HG03135 (cell line): ENCODE measurements around the gene TNFRSF13B.
"Not testable (repeated sequence)": the region's sequence is repeated elsewhere in the genome, so short reads cannot be mapped to it uniquely, and the experiment has no call there.

Experiments used
- ATAC-seq: cut with Tn5 transposase; IDR thresholded peaks from one replicate; pipeline ENCODE4 v1.9.1; 2021; ENCODE audit warnings: mild to moderate bottlenecking, moderate library complexity; ENCODE audit not compliant: unreplicated experiment

TNFRSF13B gene

DNA sequence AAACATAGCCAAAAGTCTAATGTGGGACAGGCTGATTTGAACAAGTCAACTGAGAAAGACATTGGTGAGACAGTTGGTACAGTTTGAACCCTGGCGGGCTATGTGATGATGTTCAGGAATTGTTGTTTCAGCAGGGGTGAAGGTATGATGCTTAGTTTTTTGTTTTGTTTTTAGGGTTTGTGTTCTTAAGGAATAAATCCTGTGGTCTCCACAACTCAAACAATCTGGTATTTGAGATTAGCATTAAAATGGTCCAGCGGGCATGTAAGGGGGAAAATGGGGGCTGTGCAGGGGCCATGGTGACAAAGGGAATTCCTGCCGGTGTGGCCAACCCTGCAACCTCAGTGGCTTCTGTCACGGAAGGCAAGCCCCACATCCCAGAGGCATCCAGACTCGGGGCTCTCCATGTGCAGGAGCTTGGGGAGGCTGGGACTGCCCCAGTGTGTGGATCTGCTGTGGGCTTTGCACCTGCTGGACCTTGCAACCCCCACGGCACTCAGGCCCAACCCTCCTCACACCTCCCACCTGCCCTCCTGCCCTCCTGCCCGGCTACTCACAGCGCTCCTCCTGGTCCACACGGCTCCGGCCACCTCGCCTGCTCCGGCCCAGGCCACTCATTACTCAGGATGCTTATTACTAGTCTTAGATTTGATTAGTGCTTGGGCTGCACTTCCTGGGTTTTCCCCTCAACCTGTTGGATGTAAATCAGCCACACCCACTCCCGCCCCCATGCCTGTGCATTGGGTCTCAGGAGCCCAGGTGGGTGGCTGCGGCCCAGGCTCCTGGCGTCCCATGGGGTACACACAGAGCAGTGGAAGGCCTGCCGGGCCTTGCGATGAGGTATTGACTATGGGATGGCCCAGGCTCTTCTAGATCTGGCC lies at the start of gene TNFRSF13B:
Gene TNFRSF13B, minus strand, starts transcription at position 661 of the 881 bp plus-strand sequence. Its CDS starts 43 bp downstream, at position 618.
- ATAC-seq: no peak

DNA sequence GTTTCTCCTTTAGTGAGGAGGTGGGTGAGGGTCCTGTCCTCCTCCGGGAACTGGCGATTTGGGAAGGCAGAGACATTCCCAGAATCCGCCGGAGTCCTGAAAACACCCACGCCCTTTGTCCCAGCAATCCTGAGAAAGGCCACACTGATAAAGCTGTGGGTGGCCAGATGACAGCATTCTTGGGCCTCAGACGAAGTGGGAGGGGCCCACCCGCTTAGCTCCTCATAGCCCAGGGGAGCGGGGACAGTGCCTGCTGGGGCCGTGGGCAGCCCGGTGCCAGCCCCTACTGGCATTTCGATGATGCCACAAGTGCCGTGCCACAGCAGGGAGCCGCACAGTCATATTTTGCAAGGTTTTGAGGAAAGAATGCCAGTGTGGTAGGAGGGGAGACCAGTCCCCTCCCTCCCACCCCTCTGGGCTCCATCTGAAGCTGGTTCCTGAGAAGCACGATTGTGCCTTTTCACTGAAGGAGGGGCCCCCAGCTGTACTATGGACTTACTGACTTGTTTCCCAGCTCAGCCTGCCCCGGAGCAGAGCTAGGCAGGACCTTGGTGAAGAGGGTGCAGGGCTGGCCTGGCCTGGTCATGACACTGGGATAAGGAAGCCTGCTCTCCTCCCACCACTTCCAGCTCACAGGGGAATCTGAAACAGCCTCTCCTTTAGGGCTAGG lies 49.4 kb upstream of the TNFRSF13B start:
- ATAC-seq: no peak

DNA sequence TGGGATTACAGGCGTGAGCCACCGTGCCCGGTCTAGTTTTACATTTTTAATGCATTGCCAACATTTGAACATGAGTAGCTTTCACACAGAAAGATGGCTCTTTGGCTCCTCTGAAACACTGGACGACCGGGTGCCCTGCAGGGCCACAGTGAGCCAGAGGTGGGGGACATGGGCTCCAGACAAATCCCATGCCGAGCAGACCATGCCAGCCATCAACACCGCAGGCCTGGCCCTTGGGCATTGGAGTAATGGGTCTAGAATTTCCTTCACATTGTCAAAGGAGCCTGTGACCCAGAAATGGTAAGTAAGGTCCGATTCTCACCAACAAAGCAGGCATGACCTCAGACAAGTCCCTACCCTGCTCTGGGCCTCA lies 48.9 kb upstream of the TNFRSF13B start:
- ATAC-seq: no peak

- no peak for ATAC-seq
Measured at GRCh38 chr17:17019891-17020456, 48.1 kb upstream of the TNFRSF13B start.

GRCh38 chr17:17019430-17019762 lies 47.5 kb upstream of the TNFRSF13B start:
- no peak for ATAC-seq

DNA sequence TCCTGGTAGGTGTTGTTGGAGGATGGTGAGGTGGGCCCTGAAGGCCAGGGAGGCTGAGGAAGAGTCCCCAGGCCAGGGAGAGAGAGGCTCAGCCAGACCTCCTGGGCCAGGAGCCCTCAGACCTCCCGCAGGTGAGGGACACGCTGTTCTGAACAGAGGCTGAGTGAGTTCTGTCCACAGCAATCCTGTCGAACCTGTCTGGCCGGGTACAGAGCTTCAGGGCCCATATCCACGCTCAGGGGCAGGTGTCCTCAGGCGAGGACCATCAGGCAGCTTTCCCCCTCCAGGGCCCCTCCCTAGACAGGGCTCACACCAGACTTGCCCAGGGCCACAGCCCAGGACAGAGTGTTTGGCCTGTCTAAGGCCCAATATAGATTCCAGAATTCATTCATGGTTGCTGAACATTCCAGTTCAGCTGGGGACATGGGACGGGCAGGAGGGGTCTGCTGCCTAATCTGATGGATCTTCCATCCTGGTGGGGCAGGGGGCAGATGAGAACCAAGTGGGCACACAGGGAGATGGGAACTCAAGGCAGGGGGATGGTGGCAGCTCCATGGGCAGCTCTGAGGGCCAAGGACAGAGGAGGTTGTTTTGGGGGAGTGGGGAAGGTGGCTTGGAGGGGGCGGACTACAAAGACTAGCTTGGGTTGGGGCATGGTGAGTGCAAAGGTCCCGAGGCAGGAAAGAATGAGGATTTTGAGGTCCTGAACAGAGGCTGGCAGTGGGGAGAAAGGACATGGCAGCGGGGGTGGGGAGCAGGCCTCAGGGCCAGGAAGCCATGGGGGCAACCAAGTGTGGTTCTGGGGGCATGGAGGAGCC lies 46.9 kb upstream of the TNFRSF13B start:
- ATAC-seq: no peak

- ATAC-seq: no peak
Measured at GRCh38 chr17:17018021-17018441, 46.1 kb upstream of the TNFRSF13B start.

DNA sequence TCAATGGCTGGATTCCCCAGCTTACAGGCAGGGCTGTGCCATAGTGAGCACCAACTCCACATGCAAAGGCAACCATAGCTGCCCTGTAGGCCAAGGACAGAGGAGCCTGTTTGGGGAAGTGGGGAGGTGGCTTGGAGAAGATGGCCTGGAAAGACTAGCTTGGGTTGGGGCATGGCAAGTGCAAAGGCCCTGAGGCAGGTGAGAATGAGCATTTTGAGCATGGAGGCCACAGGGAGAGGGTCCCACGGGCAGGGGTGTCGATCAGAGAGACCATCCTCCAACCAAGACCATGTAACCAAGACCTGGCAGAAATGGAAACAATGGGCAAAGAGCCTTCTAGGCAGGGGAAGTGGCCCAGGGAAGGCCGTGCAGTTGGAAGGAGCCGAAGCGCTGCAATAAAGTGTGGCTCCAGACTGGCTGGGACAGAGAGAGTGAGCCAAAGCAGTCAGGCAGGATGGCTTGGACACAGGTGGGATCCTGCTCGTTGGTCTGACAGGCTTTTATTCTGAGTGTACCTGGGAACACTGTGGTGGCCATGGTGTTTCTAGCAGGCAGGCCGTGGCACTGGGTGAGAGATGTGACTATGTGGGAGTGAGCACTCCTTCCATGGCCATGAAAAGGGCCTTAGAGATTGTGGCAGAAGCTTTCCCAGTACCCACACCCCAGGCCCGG lies 45.6 kb upstream of the TNFRSF13B start:
- ATAC-seq: no peak

- ATAC-seq: not testable (repeated sequence)
Measured at GRCh38 chr17:17016199-17017197, 44.6 kb upstream of the TNFRSF13B start.

DNA sequence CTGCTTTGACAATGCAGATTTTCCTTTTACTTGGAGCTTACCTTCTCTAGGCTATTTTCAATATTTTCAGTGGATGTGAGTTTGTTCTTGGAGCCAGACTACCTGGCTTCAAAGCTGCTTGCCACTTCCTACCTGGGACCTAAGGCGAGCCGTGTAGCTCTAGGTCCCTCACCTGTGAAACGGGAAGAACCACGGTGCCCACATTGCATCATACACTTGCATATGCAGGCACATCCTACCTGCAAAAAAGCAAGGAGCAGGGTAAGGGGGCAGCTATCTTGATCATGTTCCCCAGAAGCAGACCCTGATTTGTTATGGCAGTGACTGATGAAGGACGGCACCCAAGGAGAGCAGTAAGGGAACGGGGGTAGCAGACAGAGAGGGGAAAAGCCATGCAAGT lies 43.3 kb upstream of the TNFRSF13B start:
- no peak for ATAC-seq

- ATAC-seq: not testable (repeated sequence)
Measured at GRCh38 chr17:17014748-17015124, 42.8 kb upstream of the TNFRSF13B start.

DNA sequence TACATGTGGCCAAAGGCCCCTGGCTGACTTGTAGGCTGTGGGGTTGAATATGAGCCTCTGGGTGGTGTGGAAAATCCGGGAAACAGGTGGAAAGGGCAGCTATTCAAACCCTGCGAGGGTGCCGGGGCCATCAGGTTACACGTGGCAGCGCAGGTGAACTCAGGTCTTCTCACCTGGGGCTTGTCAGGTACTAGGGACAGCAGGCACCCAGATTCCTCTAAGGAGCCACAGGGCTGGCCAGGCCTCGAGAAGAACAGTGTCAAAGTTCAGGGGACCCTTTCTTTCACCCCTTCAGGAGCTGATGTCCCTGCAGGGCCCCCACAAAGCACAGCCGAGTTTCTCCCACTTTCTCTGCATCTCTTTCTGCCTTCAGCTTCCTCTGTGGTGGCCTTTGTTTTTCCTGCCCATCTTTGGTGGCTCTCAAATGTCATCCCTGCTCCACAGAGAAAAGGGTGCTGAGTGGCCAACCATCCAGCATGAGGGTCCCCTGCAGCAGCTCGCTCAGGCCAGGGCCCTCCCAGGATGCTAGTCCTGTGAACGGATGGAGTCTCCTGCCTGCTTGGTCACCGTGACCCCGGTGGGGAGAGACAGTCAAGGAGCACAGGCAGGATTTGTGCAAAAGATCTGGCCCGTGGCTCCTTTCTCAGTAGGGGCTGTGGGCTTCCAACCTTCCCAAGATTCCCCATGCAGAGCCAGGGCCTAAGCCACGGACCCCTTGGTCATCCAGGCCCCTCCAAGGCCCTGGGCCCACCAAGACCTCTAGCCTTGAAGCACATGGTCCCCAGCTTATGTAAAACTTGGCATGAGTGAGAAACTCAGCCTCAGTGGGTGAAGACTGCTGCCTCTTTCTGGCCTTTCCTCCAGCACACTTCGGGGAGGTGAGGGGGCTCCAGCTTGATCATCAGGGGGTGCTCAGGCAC lies 42.2 kb upstream of the TNFRSF13B start:
- not testable (repeated sequence) for ATAC-seq

DNA sequence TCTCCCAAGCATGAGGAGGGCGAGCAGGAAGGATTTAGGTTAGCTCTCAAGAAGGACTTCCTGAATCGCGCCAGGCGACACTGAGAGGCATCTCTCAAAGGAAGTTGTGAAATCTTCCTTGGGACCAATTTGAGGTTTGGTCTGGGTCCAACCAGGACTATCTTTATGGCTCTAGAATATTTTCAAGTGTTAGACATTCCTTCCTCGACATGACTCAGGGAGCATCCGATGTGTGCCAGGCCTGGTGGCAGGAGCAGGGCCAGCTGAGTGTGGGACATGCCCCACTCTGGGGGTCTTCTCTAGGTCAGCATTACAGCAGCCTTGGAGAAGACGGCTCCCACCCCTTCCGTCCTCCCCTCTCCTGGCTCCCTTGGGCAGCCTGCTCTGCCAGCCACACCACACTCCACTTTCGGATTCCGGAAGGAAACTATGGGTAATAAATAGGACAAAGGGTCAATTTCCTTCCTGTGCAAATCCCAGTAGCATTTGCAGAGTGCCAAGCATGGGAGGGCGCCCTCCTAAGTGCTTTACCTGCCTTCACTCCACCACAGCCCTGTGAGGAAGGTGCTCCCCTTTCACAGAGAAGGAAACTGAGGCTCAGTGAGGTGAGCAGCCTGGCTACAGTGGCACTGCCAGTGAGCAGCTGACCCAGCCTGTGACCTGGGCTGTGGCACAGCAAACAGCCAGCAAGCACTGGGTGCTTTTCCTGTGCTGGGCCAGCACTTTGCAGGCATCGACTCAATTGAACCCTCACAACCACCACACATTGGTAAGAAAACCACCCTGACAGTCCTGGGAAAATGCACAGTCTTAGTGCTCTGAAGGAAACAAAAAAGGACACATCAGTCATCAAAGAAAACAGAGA lies 39.4 kb upstream of the TNFRSF13B start:
- not testable (repeated sequence) for ATAC-seq

DNA sequence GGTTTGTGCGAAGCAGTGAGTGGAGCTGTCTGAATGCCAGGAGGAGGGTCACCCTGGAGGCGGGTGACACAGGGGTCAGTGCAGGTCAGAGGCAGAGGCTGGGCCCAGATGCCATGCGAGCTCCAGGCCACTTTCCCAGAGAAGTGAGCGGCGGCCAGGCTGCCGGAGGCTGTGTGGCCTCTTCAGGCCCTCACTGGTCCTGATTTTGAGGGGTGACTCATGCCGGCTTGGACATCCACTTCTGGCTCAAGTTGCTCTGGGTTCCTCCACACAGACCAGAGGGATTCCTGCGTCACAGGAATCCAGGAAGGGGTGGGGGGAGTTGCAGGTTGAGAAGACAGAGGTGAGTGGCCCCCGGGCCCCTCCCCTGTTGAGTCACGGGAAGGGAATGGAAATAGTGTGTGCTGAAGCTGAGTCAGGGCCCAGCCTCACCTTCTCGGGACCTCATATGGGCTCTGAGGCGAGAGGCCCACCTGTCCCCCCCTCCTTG lies 38.7 kb upstream of the TNFRSF13B start:
- not testable (repeated sequence) for ATAC-seq

DNA sequence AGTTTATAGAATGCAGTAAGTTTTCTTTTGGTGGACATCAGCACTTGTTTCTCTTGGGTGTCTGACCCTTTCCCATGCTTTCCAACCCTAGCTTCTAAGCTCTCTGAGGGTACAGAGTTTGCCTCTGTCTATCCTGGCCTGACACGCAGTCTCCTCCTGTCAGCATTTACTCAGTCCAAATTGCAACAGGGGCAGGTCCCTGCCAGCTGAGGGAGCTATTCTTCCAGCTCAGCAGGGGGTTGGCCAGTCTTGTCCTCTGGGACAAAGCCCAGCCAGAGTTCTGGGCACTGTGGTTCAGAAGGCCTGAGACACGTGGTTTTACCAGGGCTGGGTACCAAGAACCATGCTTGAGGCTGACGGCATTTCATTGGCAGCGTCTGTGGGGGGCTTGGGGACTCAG lies 38.1 kb upstream of the TNFRSF13B start:
- not testable (repeated sequence) for ATAC-seq

- not testable (repeated sequence) for ATAC-seq
Measured at GRCh38 chr17:17008621-17009397, 36.9 kb upstream of the TNFRSF13B start.
